ENCODE data around the gene BBS9.
"Not testable (repeated sequence)": the region's sequence is repeated elsewhere in the genome, so short reads cannot be mapped to it uniquely, and the experiment has no call there.

BBS9 gene

DNA sequence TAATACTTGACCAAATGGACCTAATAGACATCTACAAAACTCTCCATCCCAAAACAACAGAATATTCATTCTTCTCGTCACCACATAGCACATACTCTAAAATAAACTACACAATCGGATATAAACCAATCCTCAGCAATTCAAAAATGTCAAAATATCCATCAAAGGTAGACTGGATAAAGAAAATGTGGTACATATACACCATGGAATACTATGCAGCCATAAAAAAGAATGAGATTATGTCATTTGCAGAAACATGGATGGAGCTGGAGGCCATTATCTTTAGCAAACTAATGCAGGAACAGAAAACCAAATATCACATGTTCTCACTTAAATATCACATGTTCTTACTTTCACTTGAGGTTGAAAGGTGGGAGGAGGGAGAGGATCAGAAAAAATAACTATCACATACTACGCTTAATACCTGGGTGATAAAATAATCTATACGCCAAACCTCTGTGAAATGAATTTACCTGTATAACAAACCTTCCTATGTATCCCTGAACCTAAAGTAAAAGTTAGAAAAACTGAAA is 142.5 kb downstream of the BBS9 start:
- not testable (repeated sequence) for H3K27me3 Mint-ChIP-seq; H3K27ac Mint-ChIP-seq (ENCODE audit: low read depth); ATAC-seq (replicated peaks; ENCODE audit: extremely low read depth, poor library complexity, severe bottlenecking); DNase-seq (ENCODE audit: low spot score in 2 of 2); H3K4me3 Mint-ChIP-seq; H3K4me1 Mint-ChIP-seq; H3K36me3 Mint-ChIP-seq (ENCODE audit: insufficient read depth)
- peaks cover 15% of the 10 kb centered on the region for H3K9me3 Mint-ChIP-seq

DNA sequence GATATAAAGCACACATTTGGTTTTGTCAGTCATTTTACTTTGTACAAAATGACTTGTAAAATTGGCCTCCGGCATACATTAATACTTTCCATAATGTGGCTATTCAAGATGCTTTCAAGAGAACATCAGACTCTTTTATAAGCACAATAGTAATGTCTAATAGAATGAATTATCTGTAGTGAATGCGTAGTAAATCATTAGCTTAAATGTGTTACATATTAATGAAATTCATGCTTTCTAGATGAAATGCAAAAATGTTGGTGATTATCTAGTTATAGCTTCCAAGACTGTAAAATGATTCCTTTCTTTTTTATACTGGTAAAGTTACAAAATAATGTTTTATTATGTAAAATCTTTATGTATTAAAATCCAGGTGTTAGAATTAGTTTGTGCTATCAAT is 144.0 kb downstream of the BBS9 start:
- H3K36me3 Mint-ChIP-seq (ENCODE audit: insufficient read depth) = peaks cover 10% of the 10 kb centered on the region

DNA sequence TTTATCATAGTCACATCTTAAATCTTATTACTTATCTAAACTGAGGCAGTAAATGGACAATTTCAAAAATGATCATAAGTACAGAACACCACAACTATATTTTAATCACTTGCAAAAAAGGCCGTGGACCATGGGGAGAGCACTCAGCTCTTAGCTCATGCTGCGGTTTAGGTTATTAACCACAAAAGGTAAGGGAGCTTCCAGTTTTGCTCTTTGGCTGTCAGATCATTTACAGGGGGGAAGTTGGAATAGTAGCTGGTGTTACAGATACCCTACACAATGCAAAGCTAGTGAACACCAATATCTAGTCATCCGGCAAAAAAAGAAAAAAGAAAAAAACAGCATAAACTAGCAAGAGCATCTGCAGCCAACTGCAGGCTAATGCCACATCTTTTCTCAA is 147.0 kb downstream of the BBS9 start:
- no peaks in the 10 kb centered on the region for H3K4me1 Mint-ChIP-seq
- H3K36me3 Mint-ChIP-seq (ENCODE audit: insufficient read depth) = peaks cover 10% of the 10 kb centered on the region
- no peak overlapping the region for H3K4me3 Mint-ChIP-seq
- ATAC-seq (replicated peaks; ENCODE audit: extremely low read depth, poor library complexity, severe bottlenecking) = no peak
- no peak for DNase-seq (ENCODE audit: low spot score in 2 of 2)
- H3K27ac Mint-ChIP-seq (ENCODE audit: low read depth) = no peak overlapping the region
- peaks cover 12% of the 10 kb centered on the region for H3K9me3 Mint-ChIP-seq
- H3K27me3 Mint-ChIP-seq = no peaks in the 10 kb centered on the region

More for the DNA sequence above, 144.0 kb downstream of the BBS9 start:
- no peak overlapping the region for H3K4me3 Mint-ChIP-seq
- ATAC-seq (replicated peaks; ENCODE audit: extremely low read depth, poor library complexity, severe bottlenecking) = no peak
- peaks cover 15% of the 10 kb centered on the region for H3K9me3 Mint-ChIP-seq
- no peaks in the 10 kb centered on the region for H3K4me1 Mint-ChIP-seq
- DNase-seq (ENCODE audit: low spot score in 2 of 2) = no peak
- no peaks in the 10 kb centered on the region for H3K27me3 Mint-ChIP-seq
- H3K27ac Mint-ChIP-seq (ENCODE audit: low read depth) = no peak overlapping the region

DNA sequence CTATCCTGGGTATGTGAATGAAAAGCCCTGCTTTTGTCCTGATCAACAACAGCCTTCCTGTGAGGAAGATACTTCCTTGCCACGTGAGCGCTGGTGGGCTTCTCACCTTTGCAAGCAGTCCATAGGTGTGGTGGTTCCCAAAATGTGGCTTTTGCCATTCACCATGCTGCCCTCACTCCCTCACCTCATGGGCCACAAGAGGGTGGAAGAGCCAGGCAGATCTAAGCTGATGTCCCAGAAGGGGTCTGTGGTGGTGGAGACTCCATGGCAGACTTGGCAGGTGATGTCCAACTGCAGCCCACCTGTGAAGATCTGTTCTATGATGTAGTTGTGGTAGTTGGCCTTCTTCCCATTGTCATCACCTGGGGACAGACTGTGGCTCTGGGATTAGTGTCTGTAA is 147.4 kb downstream of the BBS9 start:
- DNase-seq (ENCODE audit: low spot score in 2 of 2) (no peak), ATAC-seq (replicated peaks; ENCODE audit: extremely low read depth, poor library complexity, severe bottlenecking) (no peak)
- no peaks in the 10 kb centered on the region for H3K4me1 Mint-ChIP-seq
- H3K27me3 Mint-ChIP-seq = no peaks in the 10 kb centered on the region
- H3K36me3 Mint-ChIP-seq (ENCODE audit: insufficient read depth) = peaks cover 10% of the 10 kb centered on the region
- H3K9me3 Mint-ChIP-seq = peaks cover 8% of the 10 kb centered on the region
- no peak overlapping the region for H3K4me3 Mint-ChIP-seq
- no peak overlapping the region for H3K27ac Mint-ChIP-seq (ENCODE audit: low read depth)

DNA sequence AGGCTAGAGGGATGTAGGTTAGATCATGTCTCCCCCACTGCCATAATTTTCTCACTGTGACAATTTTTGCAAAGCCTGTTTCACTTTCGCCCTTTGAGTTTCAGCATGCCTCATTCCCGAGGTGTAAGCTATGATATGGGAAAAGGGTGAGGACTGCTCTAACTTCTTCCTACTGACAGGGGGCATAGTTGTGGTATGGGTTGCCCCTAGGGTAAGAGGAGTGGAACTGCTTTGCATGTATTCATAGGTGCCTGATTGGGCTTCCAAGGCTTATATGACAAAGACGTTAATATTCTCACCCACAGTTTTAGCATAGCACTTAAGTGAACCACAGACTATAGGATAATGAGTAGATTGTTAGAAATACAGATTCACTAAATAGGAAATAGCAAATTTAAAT is 148.7 kb downstream of the BBS9 start:
- peaks cover 5% of the 10 kb centered on the region for H3K9me3 Mint-ChIP-seq
- H3K27ac Mint-ChIP-seq (ENCODE audit: low read depth) = no peak overlapping the region
- H3K4me1 Mint-ChIP-seq = no peaks in the 10 kb centered on the region
- DNase-seq (ENCODE audit: low spot score in 2 of 2) = no peak
- H3K4me3 Mint-ChIP-seq = no peak overlapping the region
- no peaks in the 10 kb centered on the region for H3K27me3 Mint-ChIP-seq
- H3K36me3 Mint-ChIP-seq (ENCODE audit: insufficient read depth) = peaks cover 6% of the 10 kb centered on the region
- no peak for ATAC-seq (replicated peaks; ENCODE audit: extremely low read depth, poor library complexity, severe bottlenecking)

DNA sequence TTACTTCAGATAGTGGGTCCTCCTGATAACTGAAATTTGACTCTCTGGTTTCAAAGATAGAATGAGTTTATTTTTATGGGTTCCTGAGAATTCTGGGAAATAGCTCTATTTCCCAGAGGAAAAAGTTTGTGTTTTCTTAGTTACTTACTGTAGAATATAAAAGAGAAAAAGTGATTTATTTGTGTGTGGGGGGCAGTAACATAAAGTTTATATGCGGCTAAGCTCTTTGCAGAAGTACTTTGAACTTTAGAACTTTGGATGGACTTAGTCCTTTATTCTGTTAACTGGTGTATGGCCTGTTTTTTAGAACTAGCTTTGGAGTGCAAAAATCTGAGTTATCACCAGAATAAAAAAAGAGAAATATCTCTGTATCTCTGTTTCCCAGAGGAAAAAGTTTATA is 157.1 kb downstream of the BBS9 start:
- Mint-ChIP-seq H3K36me3 (ENCODE audit: insufficient read depth) (peaks cover 2% of the 10 kb centered on the region), H3K4me3 (no peak overlapping the region), H3K9me3 (peaks cover 6% of the 10 kb centered on the region), H3K27me3 (no peaks in the 10 kb centered on the region), H3K27ac (ENCODE audit: low read depth) (no peak overlapping the region), H3K4me1 (no peaks in the 10 kb centered on the region)
- ATAC-seq (replicated peaks; ENCODE audit: extremely low read depth, poor library complexity, severe bottlenecking) (no peak), DNase-seq (ENCODE audit: low spot score in 2 of 2) (no peak)

DNA sequence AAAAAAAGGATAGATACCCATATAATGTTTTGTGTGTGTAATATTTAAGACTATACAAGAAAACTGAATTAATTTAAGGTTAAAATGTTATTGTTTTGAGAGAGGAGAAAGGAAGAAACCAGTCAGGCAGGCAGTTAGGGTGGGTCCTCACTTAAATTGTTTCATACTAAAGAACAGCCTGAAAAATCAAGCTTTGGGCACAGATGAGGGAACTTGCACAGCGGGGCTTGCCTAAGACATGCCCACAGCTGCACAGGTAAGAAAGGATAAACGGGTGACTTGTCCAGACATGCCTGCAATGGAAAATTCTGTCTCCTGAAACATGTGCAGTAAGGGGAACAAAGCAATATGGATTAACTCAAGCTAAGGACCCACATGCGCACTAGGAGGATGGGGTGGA is 158.4 kb downstream of the BBS9 start:
- H3K36me3 Mint-ChIP-seq (ENCODE audit: insufficient read depth) = peaks cover 3% of the 10 kb centered on the region
- no peak overlapping the region for H3K4me3 Mint-ChIP-seq
- H3K9me3 Mint-ChIP-seq = peaks cover 6% of the 10 kb centered on the region
- H3K27ac Mint-ChIP-seq (ENCODE audit: low read depth) = no peak overlapping the region
- no peaks in the 10 kb centered on the region for H3K27me3 Mint-ChIP-seq
- H3K4me1 Mint-ChIP-seq = no peaks in the 10 kb centered on the region
- DNase-seq (ENCODE audit: low spot score in 2 of 2) (no peak), ATAC-seq (replicated peaks; ENCODE audit: extremely low read depth, poor library complexity, severe bottlenecking) (no peak)

DNA sequence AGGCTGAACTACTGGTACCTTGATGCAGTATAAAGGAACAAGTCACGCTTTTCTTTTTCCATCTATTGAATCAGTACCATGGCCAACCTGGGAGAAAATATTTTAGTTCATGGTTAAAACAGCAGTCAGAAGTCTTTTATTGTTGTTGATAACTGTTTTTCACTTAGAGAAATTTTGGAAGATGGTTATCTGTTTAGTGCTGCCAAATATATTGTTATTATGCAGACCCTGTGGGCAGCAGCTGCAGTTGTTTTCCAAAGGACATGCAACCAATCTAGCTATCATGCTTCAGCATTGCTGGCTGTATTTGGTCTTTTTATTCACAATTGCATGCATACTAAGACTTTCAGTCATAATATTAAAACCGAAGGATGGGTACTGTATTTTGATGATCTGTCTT is 169.5 kb downstream of the BBS9 start:
- no peak for DNase-seq (ENCODE audit: low spot score in 2 of 2)
- Mint-ChIP-seq H3K36me3 (ENCODE audit: insufficient read depth) (peaks cover 2% of the 10 kb centered on the region), H3K27me3 (no peaks in the 10 kb centered on the region), H3K9me3 (peaks cover 20% of the 10 kb centered on the region), H3K4me1 (no peaks in the 10 kb centered on the region), H3K27ac (ENCODE audit: low read depth) (no peak overlapping the region), H3K4me3 (no peak overlapping the region)
- ATAC-seq (replicated peaks; ENCODE audit: extremely low read depth, poor library complexity, severe bottlenecking) = no peak

DNA sequence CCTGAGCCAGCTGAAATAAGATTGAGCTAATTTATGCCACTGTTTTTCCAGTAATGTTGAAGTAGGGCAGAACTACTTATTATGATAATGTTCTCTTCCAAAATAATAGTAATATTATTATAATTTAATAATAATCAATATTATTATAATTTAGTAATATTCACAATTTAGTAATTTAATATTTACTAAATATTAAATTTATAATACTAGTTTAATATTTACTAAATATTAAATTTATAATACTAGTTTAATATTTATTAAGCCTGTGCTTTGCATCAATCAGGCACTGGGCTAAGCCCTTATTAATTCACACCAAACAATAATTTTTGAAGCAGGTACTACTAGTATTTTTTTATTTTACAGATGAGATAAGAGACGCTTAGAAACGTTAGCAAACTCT is 170.1 kb downstream of the BBS9 start:
- Mint-ChIP-seq H3K9me3 (peaks cover 20% of the 10 kb centered on the region), H3K27me3 (no peaks in the 10 kb centered on the region), H3K36me3 (ENCODE audit: insufficient read depth) (peaks cover 2% of the 10 kb centered on the region), H3K27ac (ENCODE audit: low read depth) (no peak overlapping the region), H3K4me3 (no peak overlapping the region), H3K4me1 (no peaks in the 10 kb centered on the region)
- DNase-seq (ENCODE audit: low spot score in 2 of 2) (no peak), ATAC-seq (replicated peaks; ENCODE audit: extremely low read depth, poor library complexity, severe bottlenecking) (no peak)

DNA sequence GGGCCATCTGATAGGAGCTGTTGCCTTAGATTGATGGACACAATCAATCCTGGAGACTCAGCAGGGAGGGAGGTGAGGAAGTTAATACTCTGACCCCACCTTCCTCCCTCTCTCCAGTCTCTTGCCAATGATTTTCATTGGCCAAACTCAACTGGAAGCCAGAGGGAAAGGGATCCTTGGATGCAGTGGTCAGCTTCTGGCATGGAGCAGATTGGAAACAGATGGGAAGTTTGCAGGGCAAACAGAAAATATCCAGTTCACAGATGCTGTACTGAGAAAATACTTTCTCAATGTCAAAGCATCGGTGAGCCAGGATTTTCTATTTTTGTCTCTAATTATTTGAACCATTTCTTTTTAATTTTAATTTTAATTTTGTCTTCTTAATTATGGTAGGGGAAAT is 170.8 kb downstream of the BBS9 start:
- Mint-ChIP-seq H3K36me3 (ENCODE audit: insufficient read depth) (peaks cover 2% of the 10 kb centered on the region), H3K4me1 (no peaks in the 10 kb centered on the region), H3K9me3 (peaks cover 20% of the 10 kb centered on the region), H3K27ac (ENCODE audit: low read depth) (no peak overlapping the region), H3K27me3 (no peaks in the 10 kb centered on the region), H3K4me3 (no peak overlapping the region)
- ATAC-seq (replicated peaks; ENCODE audit: extremely low read depth, poor library complexity, severe bottlenecking) (no peak), DNase-seq (ENCODE audit: low spot score in 2 of 2) (no peak)

DNA sequence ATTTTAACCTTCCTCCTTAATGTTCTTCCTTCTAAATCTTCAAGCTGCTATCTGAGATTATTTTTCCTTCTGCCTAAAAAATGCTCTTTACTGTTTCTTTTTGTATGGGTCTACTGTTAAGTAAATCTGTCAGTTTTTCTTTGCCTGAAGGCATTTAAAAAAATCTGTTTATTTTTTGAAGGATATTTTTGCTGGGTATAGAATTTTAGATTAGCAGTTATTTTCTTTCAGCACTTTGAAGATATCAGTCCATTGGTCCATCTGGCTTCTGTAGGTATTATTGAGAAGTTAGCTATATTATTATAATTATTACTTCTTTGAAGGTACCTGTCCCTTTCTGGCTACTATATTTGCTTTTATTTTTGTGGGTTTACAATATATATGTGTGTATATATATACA is 171.4 kb downstream of the BBS9 start:
- Mint-ChIP-seq H3K27me3 (no peaks in the 10 kb centered on the region), H3K4me3 (no peak overlapping the region), H3K27ac (ENCODE audit: low read depth) (no peak overlapping the region), H3K4me1 (no peaks in the 10 kb centered on the region), H3K9me3 (peaks cover 20% of the 10 kb centered on the region), H3K36me3 (ENCODE audit: insufficient read depth) (peaks cover 2% of the 10 kb centered on the region)
- DNase-seq (ENCODE audit: low spot score in 2 of 2) (no peak), ATAC-seq (replicated peaks; ENCODE audit: extremely low read depth, poor library complexity, severe bottlenecking) (no peak)

DNA sequence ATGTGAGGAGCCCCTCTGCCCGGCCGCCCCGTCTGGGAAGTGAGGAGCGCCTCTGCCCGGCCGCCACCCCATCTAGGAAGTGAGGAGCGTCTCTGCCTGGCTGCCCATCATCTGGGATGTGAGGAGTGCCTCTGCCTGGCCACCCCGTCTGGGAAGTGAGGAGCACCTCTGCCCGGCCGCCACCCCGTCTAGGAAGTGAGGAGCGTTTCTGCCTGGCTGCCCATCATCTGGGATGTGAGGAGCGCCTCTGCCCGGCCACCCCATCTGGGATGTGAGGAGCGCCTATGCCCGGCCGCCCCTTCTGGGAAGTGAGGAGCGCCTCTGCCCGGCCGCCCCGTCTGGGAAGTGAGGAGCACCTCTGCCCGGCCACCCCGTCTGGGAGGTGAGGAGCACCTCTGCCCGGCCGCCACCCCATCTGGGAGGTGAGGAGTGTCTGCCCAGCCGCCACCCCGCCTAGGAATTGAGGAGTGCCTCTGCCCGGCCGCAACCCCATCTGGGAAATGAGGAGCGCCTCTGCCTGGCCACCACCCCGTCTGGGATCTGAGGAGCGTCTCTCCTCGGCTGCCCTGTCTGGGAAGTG is 174.7 kb downstream of the BBS9 start:
- not testable (repeated sequence) for H3K27me3 Mint-ChIP-seq; H3K4me3 Mint-ChIP-seq; H3K4me1 Mint-ChIP-seq; H3K27ac Mint-ChIP-seq (ENCODE audit: low read depth); H3K36me3 Mint-ChIP-seq (ENCODE audit: insufficient read depth); ATAC-seq (replicated peaks; ENCODE audit: extremely low read depth, poor library complexity, severe bottlenecking); DNase-seq (ENCODE audit: low spot score in 2 of 2)
- peaks cover 20% of the 10 kb centered on the region for H3K9me3 Mint-ChIP-seq

DNA sequence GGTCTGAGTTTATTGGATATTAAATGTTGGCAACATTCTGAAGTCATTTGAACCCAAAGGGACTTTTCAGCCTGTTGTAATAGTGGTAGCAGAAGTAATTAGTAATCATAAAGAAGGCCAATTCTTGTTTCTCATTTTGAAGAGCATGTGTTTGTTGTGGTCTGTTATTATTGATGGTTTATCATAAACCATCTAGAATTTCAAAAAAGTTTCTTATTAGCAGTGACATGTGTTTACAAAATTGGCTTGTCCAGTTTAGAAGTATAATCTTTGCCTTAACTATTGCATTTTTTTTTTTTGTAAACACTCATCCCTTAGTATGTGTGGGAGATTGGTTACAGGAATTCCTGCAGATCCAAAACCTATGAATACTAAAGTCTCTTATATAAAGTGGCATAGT is 177.8 kb downstream of the BBS9 start:
- H3K27ac Mint-ChIP-seq (ENCODE audit: low read depth) = no peak overlapping the region
- peaks cover 5% of the 10 kb centered on the region for H3K9me3 Mint-ChIP-seq
- no peak for ATAC-seq (replicated peaks; ENCODE audit: extremely low read depth, poor library complexity, severe bottlenecking)
- no peaks in the 10 kb centered on the region for H3K4me1 Mint-ChIP-seq
- DNase-seq (ENCODE audit: low spot score in 2 of 2) = no peak
- H3K36me3 Mint-ChIP-seq (ENCODE audit: insufficient read depth) = peaks cover 1% of the 10 kb centered on the region
- H3K27me3 Mint-ChIP-seq = no peaks in the 10 kb centered on the region
- H3K4me3 Mint-ChIP-seq = no peak overlapping the region
